GM18508 (cell line): ENCODE measurements around the gene GLMP.
"Not testable (repeated sequence)": the region's sequence is repeated elsewhere in the genome, so short reads cannot be mapped to it uniquely, and the experiment has no call there.

ENCODE experiments used
- ATAC-seq: cut with Tn5 transposase; IDR thresholded peaks from one replicate; pipeline ENCODE4 v1.9.1; 2021; ENCODE audit warnings: moderate number of reproducible peaks; ENCODE audit not compliant: insufficient read depth, unreplicated experiment

The GLMP gene, protein sequence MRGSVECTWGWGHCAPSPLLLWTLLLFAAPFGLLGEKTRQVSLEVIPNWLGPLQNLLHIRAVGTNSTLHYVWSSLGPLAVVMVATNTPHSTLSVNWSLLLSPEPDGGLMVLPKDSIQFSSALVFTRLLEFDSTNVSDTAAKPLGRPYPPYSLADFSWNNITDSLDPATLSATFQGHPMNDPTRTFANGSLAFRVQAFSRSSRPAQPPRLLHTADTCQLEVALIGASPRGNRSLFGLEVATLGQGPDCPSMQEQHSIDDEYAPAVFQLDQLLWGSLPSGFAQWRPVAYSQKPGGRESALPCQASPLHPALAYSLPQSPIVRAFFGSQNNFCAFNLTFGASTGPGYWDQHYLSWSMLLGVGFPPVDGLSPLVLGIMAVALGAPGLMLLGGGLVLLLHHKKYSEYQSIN

DNA sequence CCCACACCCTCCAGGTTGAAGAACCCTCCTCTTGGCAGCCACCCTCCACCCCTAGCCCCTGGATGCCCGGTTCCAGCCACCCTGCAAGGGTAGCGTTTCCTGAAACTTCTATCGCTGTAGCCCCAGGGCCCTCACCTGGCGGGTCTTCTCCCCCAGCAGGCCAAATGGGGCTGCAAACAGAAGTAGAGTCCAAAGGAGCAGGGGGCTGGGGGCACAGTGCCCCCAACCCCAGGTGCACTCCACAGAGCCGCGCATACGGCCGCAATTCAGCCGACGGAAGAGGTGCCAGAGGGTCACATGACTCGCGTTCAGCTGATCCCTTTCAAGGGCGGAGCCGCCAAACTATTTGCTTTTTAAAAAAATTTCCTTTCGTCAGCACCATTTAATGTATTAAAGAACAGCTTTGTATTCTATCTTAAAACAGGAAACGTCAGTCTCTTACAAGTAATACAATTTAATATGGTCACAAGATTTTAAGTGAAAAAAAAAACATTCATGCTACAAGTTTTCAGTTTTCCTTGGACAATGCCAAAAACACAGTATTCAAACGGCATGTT lies at the start of gene GLMP:
Gene GLMP (minus strand): TSS at position 289 of the 557 bp plus-strand sequence. CDS start 34 bp downstream, at position 255.
- no peak for ATAC-seq

DNA sequence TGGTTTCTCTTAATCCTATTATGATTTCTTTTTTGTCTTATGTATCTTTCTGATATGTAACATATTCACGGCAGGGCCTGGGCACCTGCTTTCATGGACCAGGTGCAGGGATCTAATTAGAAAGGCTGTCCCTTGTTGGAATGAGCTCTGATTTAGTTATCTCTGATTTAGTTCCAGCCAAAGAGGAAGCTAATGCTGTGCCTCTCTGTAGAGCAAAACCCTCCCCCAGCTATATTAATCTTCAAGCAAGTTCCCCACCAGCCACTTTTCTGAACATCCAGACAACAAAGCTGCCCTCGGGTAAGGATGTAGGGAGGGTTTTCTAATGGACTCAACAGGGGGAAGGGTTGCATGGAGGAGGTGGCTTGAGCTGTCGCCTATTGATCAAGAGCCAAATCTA lies 48.9 kb upstream of the GLMP start:
- ATAC-seq: no peak

DNA sequence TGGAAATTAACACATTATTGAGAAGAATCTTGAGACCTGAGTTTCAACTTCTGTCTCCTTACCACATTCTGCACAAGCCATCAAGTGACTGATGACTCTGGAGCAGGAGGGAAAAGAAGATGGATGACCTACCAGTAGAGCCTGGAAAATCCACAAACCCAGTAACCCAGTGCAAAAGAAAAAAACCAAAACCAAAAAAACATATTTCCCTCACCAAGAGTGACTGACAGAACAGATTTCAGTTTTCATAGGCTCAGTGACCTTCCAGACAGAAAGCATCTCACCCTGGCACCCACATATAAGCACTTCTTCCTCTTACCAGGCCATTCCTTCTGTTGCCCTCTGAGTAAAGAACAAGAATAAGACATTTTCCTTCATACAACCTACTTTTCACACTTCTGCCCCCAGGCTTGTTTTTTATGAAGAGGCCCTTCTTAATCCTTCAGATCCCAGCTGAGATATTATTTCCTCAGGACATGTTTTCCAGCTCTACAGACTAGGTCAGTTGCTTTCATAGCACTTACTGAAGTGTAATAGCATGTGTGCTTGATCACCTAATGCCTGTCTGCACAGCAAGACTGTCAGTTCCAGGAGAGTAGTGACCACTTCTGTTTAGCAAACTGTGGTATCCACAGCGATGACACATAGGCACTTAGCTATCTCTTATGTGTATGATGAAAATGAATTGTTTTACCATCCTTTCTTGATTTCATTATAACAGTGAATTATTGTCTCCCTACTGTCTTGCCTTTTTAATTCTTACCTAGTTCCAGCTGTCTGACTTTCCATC lies 46.9 kb upstream of the GLMP start:
- no peak for ATAC-seq

DNA sequence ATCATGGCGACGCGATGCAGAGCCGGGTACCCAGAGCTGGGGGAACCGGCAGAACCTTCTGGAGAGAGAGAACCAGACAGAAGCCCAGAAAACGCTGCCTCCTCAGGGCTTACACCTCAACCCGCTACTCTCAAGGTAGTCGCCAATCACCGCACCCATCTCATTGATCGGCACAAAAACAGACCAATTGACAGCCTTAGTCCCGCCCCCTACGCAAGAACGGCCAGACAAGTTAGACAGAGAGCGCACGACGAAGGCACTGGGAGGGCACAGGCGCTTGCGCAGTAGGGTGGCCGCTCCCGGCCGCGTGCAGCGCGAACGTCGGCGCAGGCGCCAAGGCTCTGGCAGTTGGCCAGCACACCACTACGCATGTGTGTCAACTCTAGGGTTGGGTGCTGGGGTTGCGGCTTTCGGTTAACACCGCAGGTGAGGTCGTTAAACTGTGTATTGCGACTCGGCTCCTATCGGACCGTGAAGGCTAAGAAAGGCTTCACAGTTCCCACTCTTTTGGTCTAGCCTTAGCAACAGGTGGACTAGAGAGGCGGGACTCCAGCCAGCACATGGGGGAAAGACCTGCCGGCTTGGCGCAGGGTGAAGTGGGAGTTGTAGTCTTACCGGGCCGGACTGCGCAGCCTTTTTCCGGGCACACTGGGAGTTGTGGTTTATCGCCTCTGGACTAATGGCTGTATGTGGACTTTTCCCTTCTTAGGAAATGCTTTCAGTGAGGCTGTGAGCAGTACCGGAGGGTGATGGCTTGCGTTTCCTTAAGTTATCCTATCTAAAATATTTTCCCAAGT lies 42.9 kb upstream of the GLMP start, which contains the start of the genes CCT3 and TSACC:
Gene CCT3 (minus strand): TSS at position 113 of the 797 bp plus-strand sequence. CDS start 108 bp downstream, at position 5.
Gene TSACC (plus strand): TSS at position 347 of the 797 bp plus-strand sequence. CDS start 1,232 bp downstream, outside the sequence.
- ATAC-seq: peak; percentile 82

DNA sequence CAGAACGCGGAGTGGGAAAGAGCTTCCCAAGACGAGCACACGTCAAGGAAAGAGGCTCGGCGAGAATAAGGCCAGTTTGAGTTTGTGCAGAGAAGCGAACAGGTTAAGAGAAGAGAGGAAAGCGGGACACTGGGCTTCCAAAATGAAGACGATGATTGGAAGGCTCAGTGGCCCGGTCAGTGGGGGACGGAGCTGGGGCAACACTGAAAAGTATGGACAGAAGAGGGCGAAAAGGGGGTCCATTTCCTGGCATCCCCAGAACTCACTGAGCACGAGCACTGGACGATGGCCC lies 42.4 kb upstream of the GLMP start:
- no peak for ATAC-seq

DNA sequence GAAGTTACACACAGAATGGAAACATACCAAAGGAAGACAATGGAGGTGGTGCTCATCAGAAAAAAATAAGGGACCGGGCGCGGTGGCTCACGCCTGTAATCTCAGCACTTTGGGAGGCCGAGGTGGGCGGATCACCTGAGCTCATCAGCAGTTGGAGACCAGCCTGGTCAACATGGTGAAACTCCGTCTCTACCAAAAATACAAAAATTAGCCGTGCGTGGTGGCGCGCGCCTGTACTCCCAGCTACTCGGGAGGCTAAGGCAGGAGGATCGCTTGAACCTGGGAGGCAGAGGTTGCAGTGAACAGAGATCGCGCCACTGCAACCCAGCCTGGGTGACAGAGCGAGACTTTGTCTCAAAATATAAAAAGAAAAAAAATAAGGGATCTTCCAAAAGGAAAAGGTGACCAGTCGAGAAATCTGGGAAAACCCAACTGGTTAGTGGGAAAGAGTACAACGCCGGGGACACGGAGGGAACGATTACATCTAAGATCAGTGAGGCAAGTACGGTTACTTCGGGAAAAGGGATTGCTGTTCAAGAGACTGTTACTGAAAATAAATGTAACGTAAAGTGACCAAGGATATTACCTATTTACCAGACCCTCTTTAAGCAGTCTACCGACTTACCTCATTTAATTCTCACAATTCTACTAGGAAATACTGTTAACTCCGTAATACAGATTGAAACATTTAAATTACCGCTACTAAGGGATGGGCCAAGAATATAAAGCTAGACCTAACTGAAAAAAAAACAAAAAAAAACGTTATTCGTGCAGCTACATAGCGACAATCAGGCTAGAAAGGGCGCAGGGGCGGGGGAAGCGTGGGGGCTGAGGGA lies 41.8 kb upstream of the GLMP start:
- ATAC-seq: no peak

DNA sequence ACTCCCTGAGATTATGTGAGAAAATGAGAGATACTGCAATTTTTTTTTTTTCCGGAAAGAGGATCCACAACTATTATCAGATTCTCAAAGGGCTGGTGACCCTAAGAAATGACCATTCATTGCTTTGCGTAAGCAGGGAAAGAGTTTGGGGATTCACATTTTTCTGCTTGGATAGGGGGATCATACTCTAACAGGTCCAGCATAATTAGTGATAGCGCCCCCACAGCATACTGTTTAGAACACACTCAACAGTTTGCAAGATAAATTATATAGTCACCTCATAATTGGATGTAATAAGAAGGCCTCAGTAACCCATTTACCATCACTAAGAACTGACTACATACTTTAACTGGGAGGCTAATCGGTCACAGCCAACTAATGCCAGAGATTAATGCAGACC lies 40.8 kb upstream of the GLMP start:
- ATAC-seq: no peak

DNA sequence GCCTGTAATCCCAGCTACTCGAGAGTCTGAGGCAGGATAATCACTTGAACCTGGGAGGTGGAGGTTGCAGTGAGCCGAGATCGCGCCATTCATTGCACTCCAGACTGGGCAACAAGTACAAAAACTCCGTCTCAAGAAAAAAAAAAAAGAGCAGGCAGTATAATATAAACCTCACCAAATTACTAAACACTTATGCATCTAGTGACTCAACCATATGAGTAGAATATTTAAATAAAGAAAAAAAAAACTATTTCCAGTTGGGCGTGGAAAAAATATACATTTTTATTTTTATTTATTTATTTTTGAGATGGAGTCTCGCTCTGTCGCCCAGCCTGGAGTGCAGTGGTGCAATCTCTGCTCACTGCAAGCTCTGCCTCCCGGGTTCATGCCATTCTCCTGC lies 27.7 kb upstream of the GLMP start:
- not testable (repeated sequence) for ATAC-seq

DNA sequence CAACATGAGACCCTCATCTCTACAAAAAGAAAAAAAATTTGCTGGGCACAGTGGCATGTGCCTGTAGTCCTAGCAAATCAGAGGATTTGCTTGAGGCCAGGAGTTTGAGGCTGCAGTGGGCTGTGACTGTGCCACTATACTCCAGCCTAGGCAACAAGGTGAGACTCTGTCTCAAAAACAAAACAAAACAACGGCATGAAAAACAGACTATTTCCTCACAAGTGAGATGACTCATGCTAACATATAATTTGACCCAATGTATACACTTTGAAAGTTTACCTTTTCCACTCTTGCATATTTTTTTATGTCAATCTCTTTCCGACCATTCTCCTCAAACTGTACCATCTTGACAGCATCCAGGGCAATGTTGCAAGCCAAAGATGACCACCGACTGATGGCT lies 25.1 kb upstream of the GLMP start:
- ATAC-seq: no peak

DNA sequence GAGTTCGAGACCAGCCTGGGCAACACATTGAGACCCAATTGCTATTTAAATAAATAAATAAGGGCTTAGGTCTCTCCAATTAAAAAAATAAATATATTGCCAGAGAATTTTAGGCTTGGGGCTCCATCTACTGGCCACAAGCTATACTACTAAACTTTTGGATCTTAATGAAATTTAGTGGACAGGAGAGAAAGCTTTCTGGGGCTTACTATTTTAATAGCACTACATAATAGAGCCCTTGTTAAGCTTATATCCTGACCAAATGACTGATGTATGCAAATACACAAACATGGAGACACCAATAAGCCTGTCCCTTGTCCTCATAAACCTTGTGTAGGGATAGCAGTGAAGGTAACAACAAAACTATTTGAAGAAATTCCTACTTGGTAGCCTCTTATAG lies 24.2 kb upstream of the GLMP start:
- no peak for ATAC-seq

DNA sequence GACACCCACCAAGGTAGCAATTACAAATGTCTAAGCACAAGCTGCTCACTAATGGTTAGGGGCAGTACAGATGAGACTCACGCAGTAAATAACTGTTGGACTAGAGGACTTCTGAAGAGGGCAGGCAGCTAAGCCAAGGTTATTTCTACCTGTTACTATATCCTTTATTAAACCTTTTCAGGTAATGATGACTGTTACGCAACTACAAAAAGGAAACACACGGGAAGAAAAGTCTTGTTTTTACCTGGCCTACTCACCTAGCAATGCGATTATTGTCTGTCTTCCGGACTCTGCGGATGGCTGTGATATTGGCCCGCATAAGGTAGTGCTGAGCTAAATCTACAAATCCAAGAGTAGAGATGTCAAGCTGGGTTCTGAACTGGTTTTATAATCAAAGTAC lies 21.4 kb upstream of the GLMP start:
- ATAC-seq: no peak

DNA sequence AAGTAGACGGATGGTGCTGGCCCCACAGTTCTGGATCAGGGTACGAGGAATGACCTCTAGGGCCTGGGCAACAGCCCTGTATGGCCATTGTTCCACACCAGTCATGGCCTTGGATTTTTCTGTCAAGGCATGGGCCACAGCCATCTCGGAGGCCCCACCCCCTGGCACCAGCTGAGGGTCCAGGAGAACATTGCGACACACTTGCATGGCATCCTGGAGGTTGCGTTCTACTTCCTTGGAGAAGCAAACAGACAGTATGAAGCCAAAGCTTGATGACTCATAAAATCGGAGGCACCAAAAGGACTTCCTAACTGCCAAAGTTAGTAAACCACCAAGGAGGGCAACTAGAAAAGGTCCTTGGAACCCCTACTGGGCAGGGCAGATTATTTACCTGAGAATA lies 15.5 kb upstream of the GLMP start:
- no peak for ATAC-seq

DNA sequence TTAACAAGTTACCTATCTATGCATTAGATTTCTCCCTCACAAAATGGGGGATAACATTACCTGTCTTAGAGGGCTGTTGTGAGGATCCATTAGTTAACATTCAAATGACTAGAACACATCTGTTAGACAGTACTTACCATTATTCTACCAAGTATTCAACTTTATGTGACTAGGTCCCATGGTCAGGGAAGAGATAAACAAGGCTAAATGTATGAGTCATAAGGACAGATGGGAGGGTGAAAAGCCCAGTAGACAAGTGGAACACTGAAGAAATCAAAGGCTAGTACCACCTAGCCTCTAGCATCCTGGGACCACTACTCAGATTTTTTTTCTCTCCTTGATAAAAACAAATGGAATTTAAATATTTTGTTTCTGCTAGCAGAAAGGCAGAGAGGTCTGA lies 12.6 kb upstream of the GLMP start:
- ATAC-seq: no peak

DNA sequence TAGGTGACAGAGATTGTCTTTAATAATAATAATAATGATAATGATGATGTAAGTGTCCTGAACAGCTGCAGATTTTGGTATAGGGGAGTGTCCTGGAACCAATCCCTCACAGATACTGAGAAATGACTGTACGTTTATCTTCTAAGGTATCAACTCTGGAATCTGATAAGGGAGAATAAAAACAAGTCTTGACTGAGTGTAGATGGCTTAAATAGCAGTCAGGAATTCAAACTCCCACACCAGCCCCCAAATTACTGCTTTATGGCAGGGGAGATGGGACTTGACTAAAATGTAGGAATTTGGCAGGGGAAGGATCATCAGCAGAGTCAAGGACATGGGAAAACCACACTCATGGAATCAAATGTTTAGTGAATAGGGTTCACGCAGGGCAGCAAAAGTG lies 9.7 kb upstream of the GLMP start:
- ATAC-seq: no peak

DNA sequence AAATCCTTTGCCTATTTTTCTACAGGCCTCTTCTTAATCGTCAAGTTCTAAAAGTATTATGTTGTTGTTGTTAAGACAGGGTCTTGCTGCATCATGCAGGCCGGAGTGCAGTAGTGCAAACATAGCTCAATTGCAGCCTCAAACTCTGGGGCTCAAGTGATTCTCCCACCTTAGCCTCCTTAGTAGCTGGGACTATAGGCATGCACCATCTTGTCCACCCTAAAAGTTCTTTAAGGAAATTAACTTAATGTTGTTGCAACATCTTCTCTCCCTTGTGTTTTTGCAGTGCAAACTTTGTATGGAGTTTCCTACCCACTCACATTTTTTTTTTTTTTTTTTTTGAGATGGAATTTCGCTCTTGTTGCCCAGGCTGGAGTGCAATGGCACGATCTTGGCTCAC lies 7.8 kb upstream of the GLMP start:
- ATAC-seq: no peak

DNA sequence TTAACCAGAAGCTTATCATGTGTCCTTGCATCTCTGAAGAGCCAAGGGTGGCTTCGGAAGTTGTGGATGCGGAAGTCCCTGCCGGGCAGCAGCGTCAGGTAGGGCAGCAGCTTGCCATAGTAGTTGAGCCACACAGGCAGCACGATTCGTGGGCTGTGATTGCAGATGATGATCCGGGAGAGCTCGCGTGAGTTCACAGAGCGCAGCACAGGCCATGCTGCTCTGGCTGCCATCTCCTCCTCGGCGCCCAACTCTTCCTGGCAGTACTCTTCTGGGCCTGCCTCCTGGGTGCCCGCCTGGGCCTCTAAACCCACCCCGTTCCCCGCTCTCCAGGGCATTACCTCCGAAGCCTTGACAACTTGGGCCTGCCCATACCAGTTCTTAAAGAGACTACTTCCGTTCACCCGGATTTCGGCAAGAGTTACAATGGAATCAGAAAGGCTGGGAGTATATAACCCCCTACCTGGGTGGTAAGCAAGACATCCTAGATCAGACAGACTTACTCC lies 3.4 kb upstream of the GLMP start, which contains the start of gene VHLL:
Gene VHLL (minus strand): TSS at position 456 of the 506 bp plus-strand sequence. CDS start 118 bp downstream, at position 338.
- ATAC-seq: no peak

DNA sequence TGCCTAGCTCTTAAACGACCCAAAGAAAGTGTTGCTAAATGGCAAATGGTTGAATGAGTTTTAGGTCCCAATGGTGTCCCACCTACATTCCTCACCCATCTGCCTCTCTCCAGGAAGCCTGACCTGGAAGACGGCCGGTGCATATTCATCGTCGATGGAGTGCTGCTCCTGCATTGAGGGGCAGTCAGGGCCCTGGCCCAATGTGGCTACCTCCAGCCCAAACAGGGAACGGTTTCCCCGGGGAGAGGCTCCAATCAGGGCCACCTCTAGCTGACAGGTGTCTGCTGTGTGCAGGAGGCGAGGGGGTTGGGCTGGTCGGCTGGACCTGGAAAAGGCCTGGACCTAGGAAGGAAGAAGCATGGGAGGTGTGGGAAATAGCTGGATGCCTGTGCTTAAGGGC lies 1.6 kb downstream of the GLMP start:
- ATAC-seq: no peak

DNA sequence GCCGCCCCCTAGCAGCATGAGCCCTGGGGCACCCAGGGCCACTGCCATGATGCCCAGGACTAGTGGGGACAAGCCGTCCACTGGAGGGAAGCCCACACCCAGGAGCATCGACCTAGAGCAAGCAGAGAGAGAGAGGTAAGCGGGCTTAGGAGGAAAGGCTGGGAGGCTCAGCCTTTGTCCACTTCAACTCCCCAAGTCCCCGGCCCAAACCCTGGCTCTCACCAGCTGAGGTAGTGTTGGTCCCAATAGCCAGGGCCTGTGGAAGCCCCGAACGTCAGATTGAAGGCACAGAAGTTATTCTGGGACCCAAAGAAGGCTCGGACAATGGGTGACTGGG lies 2.4 kb downstream of the GLMP start:
- no peak for ATAC-seq
